ENCODE measurements around the gene SND1.

DNA sequence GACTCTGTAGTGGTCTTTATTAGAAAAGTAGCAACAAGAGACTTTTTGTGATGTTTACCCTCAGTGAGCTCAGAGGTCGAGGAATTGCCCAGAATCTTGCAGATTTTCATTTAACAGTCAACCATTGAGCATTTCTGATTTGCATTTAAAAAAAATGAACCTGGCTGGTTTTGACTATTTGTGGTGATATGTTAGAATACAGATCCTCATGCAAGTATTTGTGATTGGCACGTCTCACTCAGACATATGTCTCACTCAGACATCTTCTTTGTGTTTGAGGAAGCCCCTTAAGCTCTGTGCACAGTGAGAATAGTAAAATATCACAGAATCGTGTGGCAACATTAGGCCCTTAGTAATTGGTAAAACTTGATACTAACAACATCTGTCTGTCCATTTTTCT lies 113.2 kb downstream of the SND1 start:
- TF ChIP-seq, protein P1, sequence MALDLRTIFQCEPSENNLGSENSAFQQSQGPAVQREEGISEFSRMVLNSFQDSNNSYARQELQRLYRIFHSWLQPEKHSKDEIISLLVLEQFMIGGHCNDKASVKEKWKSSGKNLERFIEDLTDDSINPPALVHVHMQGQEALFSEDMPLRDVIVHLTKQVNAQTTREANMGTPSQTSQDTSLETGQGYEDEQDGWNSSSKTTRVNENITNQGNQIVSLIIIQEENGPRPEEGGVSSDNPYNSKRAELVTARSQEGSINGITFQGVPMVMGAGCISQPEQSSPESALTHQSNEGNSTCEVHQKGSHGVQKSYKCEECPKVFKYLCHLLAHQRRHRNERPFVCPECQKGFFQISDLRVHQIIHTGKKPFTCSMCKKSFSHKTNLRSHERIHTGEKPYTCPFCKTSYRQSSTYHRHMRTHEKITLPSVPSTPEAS (tag by site-specific recombination; IDR thresholded peaks at IDR 0.05): no peak
- TF ChIP-seq ZNF335 (tag by site-specific recombination; conservative IDR thresholded peaks at IDR 0.05) (no peak), PRDM1 (tag by site-specific recombination; IDR thresholded peaks at IDR 0.05) (no peak), CTCF (tag by site-specific recombination; IDR thresholded peaks at IDR 0.05) (no peak), ZNF211 (tag by site-specific recombination; IDR thresholded peaks at IDR 0.05; ENCODE audit: low read depth) (no peak), ZNF140 (tag by site-specific recombination; IDR thresholded peaks at IDR 0.05) (no peak), ZNF423 (tag by site-specific recombination; IDR thresholded peaks at IDR 0.05) (no peak)
- TF ChIP-seq, protein P2, sequence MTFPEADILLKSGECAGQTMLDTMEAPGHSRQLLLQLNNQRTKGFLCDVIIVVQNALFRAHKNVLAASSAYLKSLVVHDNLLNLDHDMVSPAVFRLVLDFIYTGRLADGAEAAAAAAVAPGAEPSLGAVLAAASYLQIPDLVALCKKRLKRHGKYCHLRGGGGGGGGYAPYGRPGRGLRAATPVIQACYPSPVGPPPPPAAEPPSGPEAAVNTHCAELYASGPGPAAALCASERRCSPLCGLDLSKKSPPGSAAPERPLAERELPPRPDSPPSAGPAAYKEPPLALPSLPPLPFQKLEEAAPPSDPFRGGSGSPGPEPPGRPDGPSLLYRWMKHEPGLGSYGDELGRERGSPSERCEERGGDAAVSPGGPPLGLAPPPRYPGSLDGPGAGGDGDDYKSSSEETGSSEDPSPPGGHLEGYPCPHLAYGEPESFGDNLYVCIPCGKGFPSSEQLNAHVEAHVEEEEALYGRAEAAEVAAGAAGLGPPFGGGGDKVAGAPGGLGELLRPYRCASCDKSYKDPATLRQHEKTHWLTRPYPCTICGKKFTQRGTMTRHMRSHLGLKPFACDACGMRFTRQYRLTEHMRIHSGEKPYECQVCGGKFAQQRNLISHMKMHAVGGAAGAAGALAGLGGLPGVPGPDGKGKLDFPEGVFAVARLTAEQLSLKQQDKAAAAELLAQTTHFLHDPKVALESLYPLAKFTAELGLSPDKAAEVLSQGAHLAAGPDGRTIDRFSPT (tag by site-specific recombination; IDR thresholded peaks at IDR 0.05): no peak
